Measurements from ENCODE around the gene SLC25A13. TPM values are rescaled to one million over a fixed set of nuclear protein-coding genes. Genes with fewer than 3 reads are reported as not detected.

The SLC25A13 gene
- total RNA-seq, 2 donors from 2014 or later, result 6.5 to 12.8 TPM

GRCh38 chr7:96131525-96131924 lies 190.4 kb downstream of the SLC25A13 start:
- H3K9me3 Mint-ChIP-seq, result no peaks in the 10 kb centered on the region
- H3K27me3 Mint-ChIP-seq, result no peaks in the 10 kb centered on the region
- H3K27ac Mint-ChIP-seq, result no peak overlapping the region
- H3K4me1 Mint-ChIP-seq, result no peaks in the 10 kb centered on the region
- ATAC-seq (replicated peaks), result no peak
- H3K4me3 Mint-ChIP-seq, result no peak overlapping the region
- peaks cover 55% of the 10 kb centered on the region for H3K36me3 Mint-ChIP-seq (ENCODE audit: low read depth)

GRCh38 chr7:96127746-96128145 lies 194.2 kb downstream of the SLC25A13 start:
- Mint-ChIP-seq H3K36me3 (ENCODE audit: low read depth) (peaks cover 37% of the 10 kb centered on the region), H3K27ac (no peak overlapping the region), H3K9me3 (no peaks in the 10 kb centered on the region), H3K4me1 (no peaks in the 10 kb centered on the region), H3K27me3 (no peaks in the 10 kb centered on the region), H3K4me3 (no peak overlapping the region)
- no peak for ATAC-seq (replicated peaks)

- no peaks in the 10 kb centered on the region for H3K4me1 Mint-ChIP-seq
- no peaks in the 10 kb centered on the region for H3K9me3 Mint-ChIP-seq
- no peak overlapping the region for H3K4me3 Mint-ChIP-seq
- H3K27me3 Mint-ChIP-seq, result no peaks in the 10 kb centered on the region
- H3K36me3 Mint-ChIP-seq (ENCODE audit: low read depth), result peaks cover 42% of the 10 kb centered on the region
- no peak overlapping the region for H3K27ac Mint-ChIP-seq
- ATAC-seq (replicated peaks), result no peak
Observed at GRCh38 chr7:96126382-96126781, 195.5 kb downstream of the SLC25A13 start.

GRCh38 chr7:96122746-96123145 lies 199.2 kb downstream of the SLC25A13 start:
- Mint-ChIP-seq H3K27ac (no peak overlapping the region), H3K27me3 (no peaks in the 10 kb centered on the region), H3K4me3 (no peak overlapping the region), H3K9me3 (no peaks in the 10 kb centered on the region), H3K4me1 (no peaks in the 10 kb centered on the region), H3K36me3 (ENCODE audit: low read depth) (peaks cover 37% of the 10 kb centered on the region)
- no peak for ATAC-seq (replicated peaks)

GRCh38 chr7:96121752-96122151 lies 200.1 kb downstream of the SLC25A13 start:
- H3K9me3 Mint-ChIP-seq, result no peaks in the 10 kb centered on the region
- no peak overlapping the region for H3K27ac Mint-ChIP-seq
- H3K4me1 Mint-ChIP-seq, result no peaks in the 10 kb centered on the region
- ATAC-seq (replicated peaks), result no peak
- no peaks in the 10 kb centered on the region for H3K27me3 Mint-ChIP-seq
- H3K4me3 Mint-ChIP-seq, result no peak overlapping the region
- peaks cover 37% of the 10 kb centered on the region for H3K36me3 Mint-ChIP-seq (ENCODE audit: low read depth)

- no peak for ATAC-seq (replicated peaks)
Observed at GRCh38 chr7:96120445-96121225, 201.3 kb downstream of the SLC25A13 start.

GRCh38 chr7:96118449-96119001 lies 203.4 kb downstream of the SLC25A13 start:
- no peak for ATAC-seq (replicated peaks)
- peaks cover 37% of the 10 kb centered on the region for H3K36me3 Mint-ChIP-seq (ENCODE audit: low read depth)
- no peaks in the 10 kb centered on the region for H3K4me1 Mint-ChIP-seq
- H3K27ac Mint-ChIP-seq, result no peak overlapping the region
- no peaks in the 10 kb centered on the region for H3K27me3 Mint-ChIP-seq
- no peak overlapping the region for H3K4me3 Mint-ChIP-seq
- no peaks in the 10 kb centered on the region for H3K9me3 Mint-ChIP-seq

More at GRCh38 chr7:96120445-96121225, 201.3 kb downstream of the SLC25A13 start:
- Mint-ChIP-seq H3K36me3 (ENCODE audit: low read depth) (peaks cover 37% of the 10 kb centered on the region), H3K27me3 (no peaks in the 10 kb centered on the region), H3K4me3 (no peak overlapping the region), H3K9me3 (no peaks in the 10 kb centered on the region), H3K27ac (no peak overlapping the region), H3K4me1 (no peaks in the 10 kb centered on the region)

GRCh38 chr7:96116173-96116572 lies 205.7 kb downstream of the SLC25A13 start:
- no peak overlapping the region for H3K4me3 Mint-ChIP-seq
- H3K36me3 Mint-ChIP-seq (ENCODE audit: low read depth), result peaks cover 16% of the 10 kb centered on the region
- H3K27ac Mint-ChIP-seq, result no peak overlapping the region
- no peak for ATAC-seq (replicated peaks)
- H3K27me3 Mint-ChIP-seq, result peaks cover 6% of the 10 kb centered on the region
- H3K9me3 Mint-ChIP-seq, result no peaks in the 10 kb centered on the region
- no peaks in the 10 kb centered on the region for H3K4me1 Mint-ChIP-seq

GRCh38 chr7:96114190-96114589 lies 207.7 kb downstream of the SLC25A13 start:
- H3K36me3 Mint-ChIP-seq (ENCODE audit: low read depth), result no peaks in the 10 kb centered on the region

GRCh38 chr7:96111405-96111804 lies 210.5 kb downstream of the SLC25A13 start:
- Mint-ChIP-seq H3K4me1 (no peaks in the 10 kb centered on the region), H3K27ac (no peak overlapping the region), H3K36me3 (ENCODE audit: low read depth) (no peaks in the 10 kb centered on the region), H3K9me3 (no peaks in the 10 kb centered on the region), H3K4me3 (no peak overlapping the region), H3K27me3 (peaks cover 13% of the 10 kb centered on the region)
- no peak for ATAC-seq (replicated peaks)

More at GRCh38 chr7:96114190-96114589, 207.7 kb downstream of the SLC25A13 start:
- Mint-ChIP-seq H3K9me3 (no peaks in the 10 kb centered on the region), H3K27ac (no peak overlapping the region), H3K4me3 (no peak overlapping the region), H3K4me1 (no peaks in the 10 kb centered on the region), H3K27me3 (peaks cover 12% of the 10 kb centered on the region)
- no peak for ATAC-seq (replicated peaks)

- ATAC-seq (replicated peaks), result no peak
- Mint-ChIP-seq H3K27ac (no peak overlapping the region), H3K4me1 (no peaks in the 10 kb centered on the region), H3K4me3 (no peak overlapping the region), H3K36me3 (ENCODE audit: low read depth) (no peaks in the 10 kb centered on the region), H3K27me3 (peaks cover 4% of the 10 kb centered on the region), H3K9me3 (no peaks in the 10 kb centered on the region)
Observed at GRCh38 chr7:96104984-96105383, 216.9 kb downstream of the SLC25A13 start.

- Mint-ChIP-seq H3K4me3 (no peak overlapping the region), H3K36me3 (ENCODE audit: low read depth) (no peaks in the 10 kb centered on the region), H3K27ac (no peak overlapping the region), H3K9me3 (no peaks in the 10 kb centered on the region), H3K27me3 (peaks cover 3% of the 10 kb centered on the region), H3K4me1 (no peaks in the 10 kb centered on the region)
- no peak for ATAC-seq (replicated peaks)
Observed at GRCh38 chr7:96102096-96102811, 219.6 kb downstream of the SLC25A13 start.

GRCh38 chr7:96100737-96101136 lies 221.2 kb downstream of the SLC25A13 start:
- no peak overlapping the region for H3K27ac Mint-ChIP-seq

GRCh38 chr7:96097835-96098234 lies 224.1 kb downstream of the SLC25A13 start:
- Mint-ChIP-seq H3K27ac (no peak overlapping the region), H3K4me1 (no peaks in the 10 kb centered on the region), H3K9me3 (no peaks in the 10 kb centered on the region), H3K27me3 (peaks cover 21% of the 10 kb centered on the region), H3K36me3 (ENCODE audit: low read depth) (no peaks in the 10 kb centered on the region), H3K4me3 (no peak overlapping the region)
- no peak for ATAC-seq (replicated peaks)

More at GRCh38 chr7:96100737-96101136, 221.2 kb downstream of the SLC25A13 start:
- H3K27me3 Mint-ChIP-seq, result peaks cover 10% of the 10 kb centered on the region
- H3K36me3 Mint-ChIP-seq (ENCODE audit: low read depth), result no peaks in the 10 kb centered on the region
- no peak for ATAC-seq (replicated peaks)
- H3K4me1 Mint-ChIP-seq, result no peaks in the 10 kb centered on the region
- H3K9me3 Mint-ChIP-seq, result no peaks in the 10 kb centered on the region
- H3K4me3 Mint-ChIP-seq, result no peak overlapping the region

- no peaks in the 10 kb centered on the region for H3K36me3 Mint-ChIP-seq (ENCODE audit: low read depth)
- no peak overlapping the region for H3K4me3 Mint-ChIP-seq
- no peaks in the 10 kb centered on the region for H3K9me3 Mint-ChIP-seq
- H3K4me1 Mint-ChIP-seq, result no peaks in the 10 kb centered on the region
- H3K27ac Mint-ChIP-seq, result no peak overlapping the region
- peak; percentile 55 for ATAC-seq (replicated peaks)
- peaks cover 32% of the 10 kb centered on the region for H3K27me3 Mint-ChIP-seq
Observed at GRCh38 chr7:96093435-96093834, 228.5 kb downstream of the SLC25A13 start.
